WTC11 (cell line): ENCODE data around the gene CPEB1. TPM values are rescaled to one million over a fixed set of nuclear protein-coding genes. Genes with fewer than 3 reads are reported as not detected.

Source experiments
- ATAC-seq: fragments of 200-7000 bp; cut with Tn5 transposase; 2 replicates; pipeline ENCODE4 v1.10.0; 2021; ENCODE audit warnings: mild to moderate bottlenecking, moderate library complexity
- CTCF ChIA-PET: fragments of 300-600 bp; sonication (Branson Sonifier 250); formaldehyde crosslinking; loops from one replicate; lab custom pipeline; 2021; ENCODE audit warnings: antibody characterized with exemption; lab: Charles Lee
- POLR2A ChIA-PET: fragments of 350-600 bp; sonication (Branson Sonifier 250); formaldehyde crosslinking; loops from one replicate; lab custom pipeline; 2021; ENCODE audit warnings: antibody characterized with exemption; lab: Charles Lee
- DNase-seq: peaks from one replicate; pipeline ENCODE4 v3.0.0; 2021; ENCODE audit warnings: low spot score
- H3K27ac Mint-ChIP-seq: 2 replicates; pipeline ENCODE4 v1.8.0; 2021; ENCODE audit warnings: mixed read lengths
- H3K27me3 Mint-ChIP-seq: 2 replicates; pipeline ENCODE4 v1.8.0; 2021; ENCODE audit warnings: low read depth, mild to moderate bottlenecking, moderate library complexity, mixed read lengths
- H3K36me3 Mint-ChIP-seq: 2 replicates; pipeline ENCODE4 v1.8.0; 2021; ENCODE audit warnings: mixed read lengths
- H3K4me1 Mint-ChIP-seq: 2 replicates; pipeline ENCODE4 v1.8.0; 2022; ENCODE audit warnings: mixed read lengths
- H3K4me3 Mint-ChIP-seq: 2 replicates; pipeline ENCODE4 v1.8.0; 2021; ENCODE audit warnings: mild to moderate bottlenecking, moderate library complexity, mixed read lengths
- H3K9me3 Mint-ChIP-seq: 2 replicates; pipeline ENCODE4 v1.8.0; 2021; ENCODE audit warnings: mixed read lengths
- CREM ChIP-seq: sonication (generic); formaldehyde crosslinking; IDR thresholded peaks from 2 replicates; pipeline ENCODE4 v1.8.1; 2022; ENCODE audit warnings: mild to moderate bottlenecking, missing genetic modification reagents, moderate library complexity
- E2F1 ChIP-seq: sonication (generic); formaldehyde crosslinking; IDR thresholded peaks from 2 replicates; pipeline ENCODE4 v1.8.0; 2022; ENCODE audit warnings: mild to moderate bottlenecking, missing genetic modification reagents
- ETV6 ChIP-seq: sonication (generic); formaldehyde crosslinking; IDR thresholded peaks from 2 replicates; pipeline ENCODE4 v1.8.1; 2022; ENCODE audit warnings: mild to moderate bottlenecking, missing genetic modification reagents
- NR2C2 ChIP-seq: sonication (generic); formaldehyde crosslinking; IDR thresholded peaks from 2 replicates; pipeline ENCODE4 v1.8.0; 2022; ENCODE audit warnings: mild to moderate bottlenecking, missing genetic modification reagents
- OVOL2 ChIP-seq: fragments of 250-450 bp; sonication (Bioruptor Pico); IDR thresholded peaks from 2 replicates; pipeline ENCODE4 v1.9.0; 2021; ENCODE audit warnings: mild to moderate bottlenecking, borderline replicate concordance
- STAT6 ChIP-seq: sonication (generic); formaldehyde crosslinking; conservative IDR thresholded peaks from 2 replicates; pipeline ENCODE4 v1.8.1; 2023; ENCODE audit warnings: mild to moderate bottlenecking, low read depth, missing genetic modification reagents, moderate library complexity
- TEAD4 ChIP-seq: sonication (generic); formaldehyde crosslinking; IDR thresholded peaks from 2 replicates; pipeline ENCODE4 v1.8.0; 2022; ENCODE audit warnings: mild to moderate bottlenecking, missing genetic modification reagents
- ZNF138 ChIP-seq: sonication (generic); formaldehyde crosslinking; conservative IDR thresholded peaks from 2 replicates; pipeline ENCODE4 v1.8.1; 2022; ENCODE audit warnings: mild to moderate bottlenecking, moderate library complexity, missing genetic modification reagents
- ZNF232 ChIP-seq: sonication (generic); formaldehyde crosslinking; IDR thresholded peaks from 2 replicates; pipeline ENCODE4 v1.8.0; 2022; ENCODE audit warnings: mild to moderate bottlenecking, missing genetic modification reagents
- ZNF396 ChIP-seq: fragments of 250-450 bp; sonication (Bioruptor Pico); IDR thresholded peaks from 2 replicates; pipeline ENCODE4 v1.8.0; 2021; ENCODE audit warnings: mild to moderate bottlenecking, moderate library complexity, borderline replicate concordance
- ZNF416 ChIP-seq: fragments of 250-450 bp; sonication (Bioruptor Pico); IDR thresholded peaks from 2 replicates; pipeline ENCODE4 v1.9.0; 2021; ENCODE audit warnings: mild to moderate bottlenecking, inconsistent platforms
- ZNF671 ChIP-seq: fragments of 250-450 bp; sonication (Bioruptor Pico); IDR thresholded peaks from 2 replicates; pipeline ENCODE4 v1.8.0; 2021; ENCODE audit warnings: mild to moderate bottlenecking
- total RNA-seq: library from RNA; stranded (reverse); gene quantifications from 3 replicates; pipeline ENCODE4 v1.2.3, GENCODE V29; 2021
- TF ChIP-seq, protein P1 (sequence below): fragments of 250-450 bp; sonication (Bioruptor Pico); IDR thresholded peaks from 2 replicates; pipeline ENCODE4 v1.8.0; 2021; ENCODE audit warnings: mild to moderate bottlenecking
- TF ChIP-seq, protein P2 (sequence below): sonication (generic); formaldehyde crosslinking; IDR thresholded peaks from 2 replicates; pipeline ENCODE4 v1.8.1; 2022; ENCODE audit warnings: mild to moderate bottlenecking, moderate library complexity, missing genetic modification reagents
- TF ChIP-seq, protein P3 (sequence below): sonication (generic); formaldehyde crosslinking; IDR thresholded peaks from 2 replicates; pipeline ENCODE4 v1.8.1; 2023; ENCODE audit warnings: mild to moderate bottlenecking, missing genetic modification reagents, moderate library complexity
- TF ChIP-seq, protein P4 (sequence below): sonication (generic); formaldehyde crosslinking; IDR thresholded peaks from 2 replicates; pipeline ENCODE4 v1.8.1; 2023; ENCODE audit warnings: mild to moderate bottlenecking, missing genetic modification reagents
- TF ChIP-seq, protein P5 (sequence below): fragments of 200-600 bp; IDR thresholded peaks from 2 replicates; pipeline ENCODE4 v1.8.0; 2022; ENCODE audit warnings: antibody characterized with exemption
- TF ChIP-seq, protein P6 (sequence below): sonication (generic); formaldehyde crosslinking; IDR thresholded peaks from 2 replicates; pipeline ENCODE4 v1.8.1; 2023; ENCODE audit warnings: mild to moderate bottlenecking, missing genetic modification reagents

Gene CPEB1
- total RNA-seq, 1 experiment from 2014 or later = 2.5 TPM

GRCh38 chr15:82642656-82643055 lies 4.5 kb downstream of the CPEB1 start (continued):
- TF ChIP-seq, protein P1, sequence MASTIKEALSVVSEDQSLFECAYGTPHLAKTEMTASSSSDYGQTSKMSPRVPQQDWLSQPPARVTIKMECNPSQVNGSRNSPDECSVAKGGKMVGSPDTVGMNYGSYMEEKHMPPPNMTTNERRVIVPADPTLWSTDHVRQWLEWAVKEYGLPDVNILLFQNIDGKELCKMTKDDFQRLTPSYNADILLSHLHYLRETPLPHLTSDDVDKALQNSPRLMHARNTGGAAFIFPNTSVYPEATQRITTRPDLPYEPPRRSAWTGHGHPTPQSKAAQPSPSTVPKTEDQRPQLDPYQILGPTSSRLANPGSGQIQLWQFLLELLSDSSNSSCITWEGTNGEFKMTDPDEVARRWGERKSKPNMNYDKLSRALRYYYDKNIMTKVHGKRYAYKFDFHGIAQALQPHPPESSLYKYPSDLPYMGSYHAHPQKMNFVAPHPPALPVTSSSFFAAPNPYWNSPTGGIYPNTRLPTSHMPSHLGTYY (CRISPR knock-in tag) = no peak
- TF ChIP-seq CREM (CRISPR knock-in tag) (no peak), E2F1 (CRISPR knock-in tag) (no peak)

GRCh38 chr15:82641129-82641798 lies 5.9 kb downstream of the CPEB1 start:
- DNase-seq = no peak
- no peak overlapping the region for H3K4me3 Mint-ChIP-seq
- peaks cover 12% of the 10 kb centered on the region for H3K4me1 Mint-ChIP-seq
- POLR2A ChIA-PET = interaction anchor here (0.6 kb wide), 2 partner anchors 72 to 89 kb away, joined by 3 to 5 read pairs; no protein-coding TSS in a partner anchor
- no peak overlapping the region for H3K27ac Mint-ChIP-seq
- H3K36me3 Mint-ChIP-seq = no peaks in the 10 kb centered on the region
- H3K27me3 Mint-ChIP-seq = peaks cover 59% of the 10 kb centered on the region
- TF ChIP-seq TEAD4 (CRISPR knock-in tag) = no peak
- TF ChIP-seq, protein P2, sequence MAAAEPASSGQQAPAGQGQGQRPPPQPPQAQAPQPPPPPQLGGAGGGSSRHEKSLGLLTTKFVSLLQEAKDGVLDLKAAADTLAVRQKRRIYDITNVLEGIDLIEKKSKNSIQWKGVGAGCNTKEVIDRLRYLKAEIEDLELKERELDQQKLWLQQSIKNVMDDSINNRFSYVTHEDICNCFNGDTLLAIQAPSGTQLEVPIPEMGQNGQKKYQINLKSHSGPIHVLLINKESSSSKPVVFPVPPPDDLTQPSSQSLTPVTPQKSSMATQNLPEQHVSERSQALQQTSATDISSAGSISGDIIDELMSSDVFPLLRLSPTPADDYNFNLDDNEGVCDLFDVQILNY (CRISPR knock-in tag) = no peak
- TF ChIP-seq ETV6 = no peak
- TF ChIP-seq, protein P1 (CRISPR knock-in tag) = no peak
- TF ChIP-seq STAT6 (CRISPR knock-in tag) = no peak
- TF ChIP-seq, protein P3, sequence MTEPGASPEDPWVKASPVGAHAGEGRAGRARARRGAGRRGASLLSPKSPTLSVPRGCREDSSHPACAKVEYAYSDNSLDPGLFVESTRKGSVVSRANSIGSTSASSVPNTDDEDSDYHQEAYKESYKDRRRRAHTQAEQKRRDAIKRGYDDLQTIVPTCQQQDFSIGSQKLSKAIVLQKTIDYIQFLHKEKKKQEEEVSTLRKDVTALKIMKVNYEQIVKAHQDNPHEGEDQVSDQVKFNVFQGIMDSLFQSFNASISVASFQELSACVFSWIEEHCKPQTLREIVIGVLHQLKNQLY (CRISPR knock-in tag) = no peak
- TF ChIP-seq NR2C2 (CRISPR knock-in tag) = no peak
- TF ChIP-seq, protein P4, sequence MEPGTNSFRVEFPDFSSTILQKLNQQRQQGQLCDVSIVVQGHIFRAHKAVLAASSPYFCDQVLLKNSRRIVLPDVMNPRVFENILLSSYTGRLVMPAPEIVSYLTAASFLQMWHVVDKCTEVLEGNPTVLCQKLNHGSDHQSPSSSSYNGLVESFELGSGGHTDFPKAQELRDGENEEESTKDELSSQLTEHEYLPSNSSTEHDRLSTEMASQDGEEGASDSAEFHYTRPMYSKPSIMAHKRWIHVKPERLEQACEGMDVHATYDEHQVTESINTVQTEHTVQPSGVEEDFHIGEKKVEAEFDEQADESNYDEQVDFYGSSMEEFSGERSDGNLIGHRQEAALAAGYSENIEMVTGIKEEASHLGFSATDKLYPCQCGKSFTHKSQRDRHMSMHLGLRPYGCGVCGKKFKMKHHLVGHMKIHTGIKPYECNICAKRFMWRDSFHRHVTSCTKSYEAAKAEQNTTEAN (CRISPR knock-in tag) = no peak
- no peak for TF ChIP-seq ZNF232 (CRISPR knock-in tag)
- TF ChIP-seq ZNF416 = no peak
- TF ChIP-seq, protein P5, sequence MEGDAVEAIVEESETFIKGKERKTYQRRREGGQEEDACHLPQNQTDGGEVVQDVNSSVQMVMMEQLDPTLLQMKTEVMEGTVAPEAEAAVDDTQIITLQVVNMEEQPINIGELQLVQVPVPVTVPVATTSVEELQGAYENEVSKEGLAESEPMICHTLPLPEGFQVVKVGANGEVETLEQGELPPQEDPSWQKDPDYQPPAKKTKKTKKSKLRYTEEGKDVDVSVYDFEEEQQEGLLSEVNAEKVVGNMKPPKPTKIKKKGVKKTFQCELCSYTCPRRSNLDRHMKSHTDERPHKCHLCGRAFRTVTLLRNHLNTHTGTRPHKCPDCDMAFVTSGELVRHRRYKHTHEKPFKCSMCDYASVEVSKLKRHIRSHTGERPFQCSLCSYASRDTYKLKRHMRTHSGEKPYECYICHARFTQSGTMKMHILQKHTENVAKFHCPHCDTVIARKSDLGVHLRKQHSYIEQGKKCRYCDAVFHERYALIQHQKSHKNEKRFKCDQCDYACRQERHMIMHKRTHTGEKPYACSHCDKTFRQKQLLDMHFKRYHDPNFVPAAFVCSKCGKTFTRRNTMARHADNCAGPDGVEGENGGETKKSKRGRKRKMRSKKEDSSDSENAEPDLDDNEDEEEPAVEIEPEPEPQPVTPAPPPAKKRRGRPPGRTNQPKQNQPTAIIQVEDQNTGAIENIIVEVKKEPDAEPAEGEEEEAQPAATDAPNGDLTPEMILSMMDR = no peak
- TF ChIP-seq, protein P6, sequence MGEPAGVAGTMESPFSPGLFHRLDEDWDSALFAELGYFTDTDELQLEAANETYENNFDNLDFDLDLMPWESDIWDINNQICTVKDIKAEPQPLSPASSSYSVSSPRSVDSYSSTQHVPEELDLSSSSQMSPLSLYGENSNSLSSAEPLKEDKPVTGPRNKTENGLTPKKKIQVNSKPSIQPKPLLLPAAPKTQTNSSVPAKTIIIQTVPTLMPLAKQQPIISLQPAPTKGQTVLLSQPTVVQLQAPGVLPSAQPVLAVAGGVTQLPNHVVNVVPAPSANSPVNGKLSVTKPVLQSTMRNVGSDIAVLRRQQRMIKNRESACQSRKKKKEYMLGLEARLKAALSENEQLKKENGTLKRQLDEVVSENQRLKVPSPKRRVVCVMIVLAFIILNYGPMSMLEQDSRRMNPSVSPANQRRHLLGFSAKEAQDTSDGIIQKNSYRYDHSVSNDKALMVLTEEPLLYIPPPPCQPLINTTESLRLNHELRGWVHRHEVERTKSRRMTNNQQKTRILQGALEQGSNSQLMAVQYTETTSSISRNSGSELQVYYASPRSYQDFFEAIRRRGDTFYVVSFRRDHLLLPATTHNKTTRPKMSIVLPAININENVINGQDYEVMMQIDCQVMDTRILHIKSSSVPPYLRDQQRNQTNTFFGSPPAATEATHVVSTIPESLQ (CRISPR knock-in tag) = no peak
- no peak for TF ChIP-seq ZNF138 (CRISPR knock-in tag)
- TF ChIP-seq OVOL2 (CRISPR knock-in tag) = no peak
- no peak for TF ChIP-seq ZNF396
- no peak for TF ChIP-seq ZNF671 (CRISPR knock-in tag)
- H3K9me3 Mint-ChIP-seq = no peaks in the 10 kb centered on the region
- ATAC-seq = no peak
- CTCF ChIA-PET = interaction anchor here (0.7 to 1.2 kb wide), 2 partner anchors 17 to 110 kb away, joined by 3 to 4 read pairs; no protein-coding TSS in a partner anchor
